Panc1 (cell line): ENCODE results near the gene GGT6.

Source experiments
- POLR2AphosphoS5 ChIP-seq: IDR thresholded peaks from 2 replicates; pipeline ENCODE4 v1.6.1; 2012; ENCODE audit warnings: mild to moderate bottlenecking, low read depth, low read length, moderate library complexity
- REST ChIP-seq, 2 experiments: IDR thresholded peaks; 2 replicates each; pipeline ENCODE4 v1.6.1; 2011 to 2012; ENCODE audit warnings: low read depth in 2 of 2, control low read depth in 1 of 2, low read length in 1 of 2, mild to moderate bottlenecking in 1 of 2, moderate library complexity in 1 of 2; ENCODE audit not compliant: insufficient read depth in 1 of 2
- SIN3A ChIP-seq: IDR thresholded peaks from 2 replicates; pipeline ENCODE4 v1.6.1; 2012; ENCODE audit warnings: low read depth, mild to moderate bottlenecking, low read length, moderate library complexity, borderline replicate concordance; ENCODE audit not compliant: insufficient read depth
- TF ChIP-seq, protein P1 (sequence below): fragments of 450-650 bp; IDR thresholded peaks from 2 replicates; pipeline ENCODE4 v1.5.1; 2017; ENCODE audit warnings: mild to moderate bottlenecking

DNA sequence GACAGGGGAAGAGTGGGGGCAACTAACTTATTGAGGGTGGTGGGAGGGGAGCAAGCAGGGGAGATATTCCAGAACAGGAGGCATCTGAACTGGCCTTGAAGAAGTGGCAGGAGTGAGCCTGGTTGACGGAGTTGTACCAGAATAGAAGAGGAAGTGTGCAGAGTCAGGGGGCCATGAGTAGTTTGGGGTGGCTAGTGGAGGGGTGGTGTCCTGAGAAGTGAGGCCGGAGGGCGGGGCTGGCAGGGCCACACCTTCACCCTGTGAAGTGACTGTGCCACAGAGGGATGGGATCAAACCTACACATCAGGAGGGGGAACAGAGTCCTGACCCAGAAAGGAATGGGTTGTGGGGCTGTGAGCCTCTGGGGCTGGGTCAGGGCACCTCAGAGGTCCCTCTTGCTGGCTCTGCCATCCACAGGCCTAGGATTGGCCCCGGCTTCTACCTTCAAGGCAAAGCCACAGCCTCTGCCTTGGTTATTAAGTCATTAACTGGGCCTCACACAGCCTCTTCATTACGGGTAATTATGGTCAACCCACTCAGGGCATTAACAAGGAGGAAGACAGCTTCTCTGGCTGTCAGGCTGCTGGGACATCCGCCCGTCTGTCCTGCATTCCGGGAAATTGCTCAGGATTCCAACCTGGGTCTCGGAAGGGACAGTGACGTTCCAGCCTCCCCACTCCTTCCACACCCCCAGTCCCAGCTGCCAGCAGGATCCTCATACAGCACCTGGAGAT, 49.0 kb downstream of the GGT6 start:
- TF ChIP-seq, protein P1, sequence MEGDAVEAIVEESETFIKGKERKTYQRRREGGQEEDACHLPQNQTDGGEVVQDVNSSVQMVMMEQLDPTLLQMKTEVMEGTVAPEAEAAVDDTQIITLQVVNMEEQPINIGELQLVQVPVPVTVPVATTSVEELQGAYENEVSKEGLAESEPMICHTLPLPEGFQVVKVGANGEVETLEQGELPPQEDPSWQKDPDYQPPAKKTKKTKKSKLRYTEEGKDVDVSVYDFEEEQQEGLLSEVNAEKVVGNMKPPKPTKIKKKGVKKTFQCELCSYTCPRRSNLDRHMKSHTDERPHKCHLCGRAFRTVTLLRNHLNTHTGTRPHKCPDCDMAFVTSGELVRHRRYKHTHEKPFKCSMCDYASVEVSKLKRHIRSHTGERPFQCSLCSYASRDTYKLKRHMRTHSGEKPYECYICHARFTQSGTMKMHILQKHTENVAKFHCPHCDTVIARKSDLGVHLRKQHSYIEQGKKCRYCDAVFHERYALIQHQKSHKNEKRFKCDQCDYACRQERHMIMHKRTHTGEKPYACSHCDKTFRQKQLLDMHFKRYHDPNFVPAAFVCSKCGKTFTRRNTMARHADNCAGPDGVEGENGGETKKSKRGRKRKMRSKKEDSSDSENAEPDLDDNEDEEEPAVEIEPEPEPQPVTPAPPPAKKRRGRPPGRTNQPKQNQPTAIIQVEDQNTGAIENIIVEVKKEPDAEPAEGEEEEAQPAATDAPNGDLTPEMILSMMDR, result no peak
- no peak for TF ChIP-seq POLR2AphosphoS5
- TF ChIP-seq REST (IDR thresholded peaks at IDR 0.05; ENCODE audit: insufficient read depth in 1 of 2, low read depth in 2 of 2, low read length in 1 of 2), result no peak
- TF ChIP-seq SIN3A, result no peak
